RWPE1 (cell line): ENCODE results near the gene RIBC1.

Source experiments
- CTCF ChIA-PET: fragments of 350-600 bp; sonication (Branson Sonifier 250); formaldehyde crosslinking; extraction: SDS; loops from one replicate; lab custom pipeline; 2021; lab: Yijun Ruan, JAX
- POLR2A ChIA-PET: fragments of 400-600 bp; formaldehyde crosslinking; extraction: SDS; loops from one replicate; lab custom pipeline; 2020; ENCODE audit warnings: antibody characterized with exemption; ENCODE audit not compliant: low non-redundant PET; lab: Yijun Ruan, JAX
- DNase-seq: peaks from one replicate; pipeline ENCODE4 v3.0.0; 2012; ENCODE audit warnings: low spot score
- H3K27ac ChIP-seq: fragments of 450-650 bp; 2 replicates; pipeline ENCODE4 v1.5.1; 2017
- TF ChIP-seq, protein P1 (sequence below): fragments of 450-650 bp; conservative IDR thresholded peaks from 2 replicates; pipeline ENCODE4 v1.5.1; 2017; ENCODE audit warnings: low read depth, mild to moderate bottlenecking

RIBC1 gene

DNA sequence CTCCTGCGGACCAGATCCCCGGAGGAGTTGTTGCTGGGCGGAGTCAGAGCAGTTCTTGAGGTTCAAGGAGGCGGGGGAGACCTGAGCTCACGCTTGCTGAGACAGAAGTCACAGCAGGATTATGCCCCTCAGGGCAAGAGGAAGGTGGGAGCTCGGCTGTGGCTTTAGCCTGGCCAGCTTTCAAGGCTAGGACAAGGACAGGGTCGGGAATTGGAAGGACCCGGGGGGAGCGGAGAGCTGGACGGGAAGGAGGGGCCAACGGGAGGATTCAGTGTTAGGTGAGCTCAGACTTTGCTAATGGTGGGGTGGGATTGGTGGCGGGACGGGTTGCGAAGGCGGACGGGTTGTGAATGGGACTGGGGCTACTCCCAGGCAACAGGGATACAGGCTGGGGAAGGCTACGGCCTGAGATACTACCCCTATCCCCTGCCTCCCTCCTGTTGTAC, at the start of gene RIBC1:
Gene RIBC1 (plus strand): TSS at position 13 of the 446 bp plus-strand sequence. CDS start 3,404 bp downstream, outside the sequence.
- CTCF ChIA-PET = interaction anchor here (0.6 kb wide), 2 partner anchors 11 to 116 kb away, joined by 3 read pairs; no protein-coding TSS in a partner anchor
- TF ChIP-seq, protein P1, sequence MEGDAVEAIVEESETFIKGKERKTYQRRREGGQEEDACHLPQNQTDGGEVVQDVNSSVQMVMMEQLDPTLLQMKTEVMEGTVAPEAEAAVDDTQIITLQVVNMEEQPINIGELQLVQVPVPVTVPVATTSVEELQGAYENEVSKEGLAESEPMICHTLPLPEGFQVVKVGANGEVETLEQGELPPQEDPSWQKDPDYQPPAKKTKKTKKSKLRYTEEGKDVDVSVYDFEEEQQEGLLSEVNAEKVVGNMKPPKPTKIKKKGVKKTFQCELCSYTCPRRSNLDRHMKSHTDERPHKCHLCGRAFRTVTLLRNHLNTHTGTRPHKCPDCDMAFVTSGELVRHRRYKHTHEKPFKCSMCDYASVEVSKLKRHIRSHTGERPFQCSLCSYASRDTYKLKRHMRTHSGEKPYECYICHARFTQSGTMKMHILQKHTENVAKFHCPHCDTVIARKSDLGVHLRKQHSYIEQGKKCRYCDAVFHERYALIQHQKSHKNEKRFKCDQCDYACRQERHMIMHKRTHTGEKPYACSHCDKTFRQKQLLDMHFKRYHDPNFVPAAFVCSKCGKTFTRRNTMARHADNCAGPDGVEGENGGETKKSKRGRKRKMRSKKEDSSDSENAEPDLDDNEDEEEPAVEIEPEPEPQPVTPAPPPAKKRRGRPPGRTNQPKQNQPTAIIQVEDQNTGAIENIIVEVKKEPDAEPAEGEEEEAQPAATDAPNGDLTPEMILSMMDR = no peak
- POLR2A ChIA-PET = no interaction called here
- peak within 1 kb of the TSS; percentile 94 for H3K27ac ChIP-seq
- no peak for DNase-seq

DNA sequence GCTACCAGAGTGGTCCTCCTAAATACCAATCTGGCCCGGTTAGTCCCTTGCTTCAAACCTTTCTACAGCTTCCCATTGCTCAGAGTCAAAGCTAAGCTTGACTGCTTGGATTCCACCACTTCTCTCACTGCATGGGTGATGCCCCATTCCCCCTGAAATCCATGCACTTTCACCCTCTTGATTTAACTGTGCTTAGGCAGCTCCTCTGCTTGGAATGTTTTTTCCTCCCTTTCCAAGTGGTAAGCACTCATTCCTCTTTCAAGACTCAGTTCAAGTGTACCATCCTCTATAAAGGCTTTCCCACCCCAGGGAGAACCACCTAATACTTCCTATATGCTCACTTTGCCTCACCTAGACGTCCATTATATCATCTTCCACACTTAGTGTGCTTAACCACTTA, 49.4 kb upstream of the RIBC1 start:
- TF ChIP-seq, protein P1 = no peak
- CTCF ChIA-PET = no interaction called here
- POLR2A ChIA-PET = no interaction called here
- H3K27ac ChIP-seq = no peak overlapping the region
- no peak for DNase-seq

DNA sequence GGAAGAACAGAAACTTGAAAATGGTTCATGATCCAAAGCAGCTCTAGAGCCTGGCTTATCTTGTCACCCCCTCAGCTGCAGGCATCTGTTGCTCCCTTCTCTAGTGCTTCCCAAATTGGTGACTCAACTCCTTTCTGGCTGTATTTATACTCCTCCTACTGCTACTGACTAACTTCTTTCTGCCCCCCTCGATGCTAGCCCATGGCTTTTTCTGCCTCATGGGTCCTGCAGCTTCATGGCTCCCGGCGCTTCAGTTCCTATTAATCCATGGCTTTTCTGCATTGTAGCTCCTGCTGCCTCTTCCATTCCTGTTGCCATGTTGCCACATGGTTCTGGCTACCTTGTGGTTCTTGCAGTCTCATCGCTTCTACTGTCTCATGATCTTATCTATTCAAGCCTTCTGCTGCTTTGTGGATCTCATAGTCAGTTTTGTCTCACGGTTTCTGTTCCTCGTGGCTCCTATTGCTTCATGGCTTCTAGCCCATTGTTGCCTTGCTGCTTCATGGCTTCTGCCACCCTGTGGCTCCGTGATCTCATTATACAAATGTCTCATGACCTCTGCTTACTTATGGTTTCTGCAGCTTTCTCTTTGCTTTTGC, 48.4 kb upstream of the RIBC1 start:
- CTCF ChIA-PET = interaction anchor here (0.6 kb wide), 1 partner anchor 42 kb away, joined by 5 read pairs; no protein-coding TSS in a partner anchor
- POLR2A ChIA-PET = no interaction called here
- no peak overlapping the region for H3K27ac ChIP-seq
- TF ChIP-seq, protein P1 = no peak
- no peak for DNase-seq

DNA sequence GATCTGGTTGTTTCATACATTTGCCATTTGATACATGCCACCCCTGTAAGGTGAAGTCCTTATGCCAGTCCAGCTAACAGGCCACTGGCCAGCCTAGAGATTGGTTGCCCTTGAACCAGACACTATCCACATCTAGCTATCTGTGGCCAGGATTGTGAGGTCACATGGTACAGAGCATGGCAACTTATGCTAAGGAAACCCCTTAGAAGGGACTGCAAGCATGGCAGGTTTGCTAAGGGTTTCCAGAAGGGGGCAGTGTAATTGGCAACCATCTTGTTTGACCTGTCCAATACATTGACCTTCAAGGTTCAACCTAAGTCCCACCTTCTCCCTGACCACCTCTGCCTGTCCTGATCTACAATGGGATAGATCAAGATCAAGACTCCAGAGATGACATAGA, 47.8 kb upstream of the RIBC1 start:
- ChIA-PET CTCF (interaction anchor here (0.6 kb wide), 1 partner anchor 41 kb away, joined by 5 read pairs; no protein-coding TSS in a partner anchor), POLR2A (no interaction called here)
- no peak for DNase-seq
- no peak overlapping the region for H3K27ac ChIP-seq
- TF ChIP-seq, protein P1 = no peak

DNA sequence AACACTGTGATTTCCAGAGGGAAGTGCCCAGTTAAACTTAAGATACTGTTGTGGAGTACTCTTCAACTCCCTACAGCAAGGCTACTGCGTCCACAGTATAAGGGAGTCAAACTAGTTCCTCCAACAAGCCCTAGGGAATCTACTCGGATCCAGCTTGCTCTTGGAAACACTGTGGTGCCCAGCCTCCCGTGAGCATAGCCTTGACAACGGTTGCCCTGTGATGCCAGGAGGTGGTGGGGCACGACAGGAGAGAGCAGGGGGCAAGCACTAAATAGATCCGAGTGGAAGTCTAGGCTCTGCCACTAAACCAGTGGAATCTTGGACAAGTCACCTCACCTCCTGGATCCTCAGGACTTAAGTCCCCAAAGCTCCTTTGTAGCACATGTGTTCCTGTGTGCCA, 45.8 kb upstream of the RIBC1 start:
- no peak for DNase-seq
- TF ChIP-seq, protein P1 = no peak
- no peak overlapping the region for H3K27ac ChIP-seq
- POLR2A ChIA-PET = no interaction called here
- CTCF ChIA-PET = interaction anchor here (0.5 kb wide), 1 partner anchor 40 kb away, joined by 3 read pairs; no protein-coding TSS in a partner anchor

DNA sequence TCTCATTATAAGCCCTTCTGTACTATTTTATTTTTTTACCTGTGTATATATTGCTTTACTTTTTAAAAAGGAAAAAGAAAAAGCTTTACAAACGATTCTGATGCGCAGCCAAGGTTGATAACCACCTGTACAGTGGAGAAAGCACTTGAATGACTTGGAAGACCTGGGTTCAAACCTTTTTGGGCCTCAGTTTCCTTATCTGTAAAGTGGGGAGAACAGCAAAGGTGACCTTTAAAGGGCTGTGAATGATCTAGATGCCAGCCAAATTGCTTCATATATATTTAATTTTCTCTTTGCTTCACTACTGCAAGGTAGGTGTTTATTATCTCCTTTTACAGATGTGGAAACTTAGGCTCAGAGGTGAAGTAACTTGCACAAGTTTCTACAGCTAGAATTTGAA, 45.2 kb upstream of the RIBC1 start:
- TF ChIP-seq, protein P1 = no peak
- POLR2A ChIA-PET = no interaction called here
- DNase-seq = no peak
- CTCF ChIA-PET = no interaction called here
- H3K27ac ChIP-seq = no peak overlapping the region
